ENCODE measurements around the gene GPAM. TPM values are rescaled to one million over a fixed set of nuclear protein-coding genes. Genes with fewer than 3 reads are reported as not detected.

The GPAM gene
- total and polyA plus RNA-seq, 4 donors: 35.5 to 214 (median 147) TPM

GRCh38 chr10:112227331-112227987 lies 43.9 kb upstream of the GPAM start:
- Histone ChIP-seq H3K9ac (ENCODE audit: low read depth in 1 of 2, low read length in 2 of 2) (peak overlapping the region; percentile 87 to 97), H3K36me3 (ENCODE audit: control insufficient read depth in 4 of 4, insufficient read depth in 3 of 4, low read depth in 1 of 4, low read length in 3 of 4) (no peaks in the 10 kb centered on the region), H3K27me3 (ENCODE audit: control insufficient read depth in 4 of 4, insufficient read depth in 4 of 4, low read length in 3 of 4) (no peaks in the 10 kb centered on the region), H3K9me3 (ENCODE audit: control insufficient read depth in 4 of 4, low read length in 3 of 4) (no peaks in the 10 kb centered on the region), H3K27ac (ENCODE audit: low read depth in 1 of 2, low read length in 2 of 2) (peak overlapping the region; percentile 81 to 83), H3K4me1 (ENCODE audit: control insufficient read depth in 4 of 4, insufficient read depth in 4 of 4, low read length in 3 of 4) (peaks cover 9 to 59% (median 31%) of the 10 kb centered on the region in 4 donors), H3K4me3 (ENCODE audit: low read depth in 1 of 3, low read length in 3 of 3) (peak overlapping the region; percentile 52 to 59 (median 57))
- 28% methylated on average over 6 of the region's 6 CpGs for WGBS
- peak; percentile 58 for DNase-seq (ENCODE audit: low spot score)
- TF ChIP-seq CTCF (IDR thresholded peaks at IDR 0.05; ENCODE audit: low read depth, low read length, missing input control): no peak
- peak; percentile 62 for TF ChIP-seq TAF1 (conservative IDR thresholded peaks at IDR 0.05)
- TF ChIP-seq, protein P1, sequence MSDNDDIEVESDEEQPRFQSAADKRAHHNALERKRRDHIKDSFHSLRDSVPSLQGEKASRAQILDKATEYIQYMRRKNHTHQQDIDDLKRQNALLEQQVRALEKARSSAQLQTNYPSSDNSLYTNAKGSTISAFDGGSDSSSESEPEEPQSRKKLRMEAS (IDR thresholded peaks at IDR 0.05): peak; percentile 94
- peak; percentile 74 for TF ChIP-seq FOXA2 (IDR thresholded peaks at IDR 0.05)
- TF ChIP-seq, protein P2, sequence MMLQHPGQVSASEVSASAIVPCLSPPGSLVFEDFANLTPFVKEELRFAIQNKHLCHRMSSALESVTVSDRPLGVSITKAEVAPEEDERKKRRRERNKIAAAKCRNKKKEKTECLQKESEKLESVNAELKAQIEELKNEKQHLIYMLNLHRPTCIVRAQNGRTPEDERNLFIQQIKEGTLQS (IDR thresholded peaks at IDR 0.05): peak; percentile 80
- peak; percentile 58 to 70 for TF ChIP-seq RAD21 (IDR thresholded peaks at IDR 0.05)
- peak; percentile 99 for TF ChIP-seq SP1 (IDR thresholded peaks at IDR 0.05)
- TF ChIP-seq YY1 (IDR thresholded peaks at IDR 0.05): peak; percentile 87
- peak; percentile 16 for TF ChIP-seq FOXA1 (IDR thresholded peaks at IDR 0.05)
- peak; percentile 85 to 86 for TF ChIP-seq JUND (IDR thresholded peaks at IDR 0.05)
- TF ChIP-seq HNF4A (conservative IDR thresholded peaks at IDR 0.05): peak; percentile 95 to 97
- TF ChIP-seq HNF4G (IDR thresholded peaks at IDR 0.05): peak; percentile 79
- peak; percentile 94 for TF ChIP-seq ZBTB33 (IDR thresholded peaks at IDR 0.05)
- peak; percentile 96 to 98 for TF ChIP-seq RXRA (IDR thresholded peaks at IDR 0.05)
- peak; percentile 27 for TF ChIP-seq REST (IDR thresholded peaks at IDR 0.05)
- TF ChIP-seq NR2F2 (IDR thresholded peaks at IDR 0.05): peak; percentile 67
- peak in 1 of 2 donors; percentile 90 for TF ChIP-seq EGR1 (IDR thresholded peaks at IDR 0.05; ENCODE audit: low read depth in 2 of 2)
- TF ChIP-seq GABPA (IDR thresholded peaks at IDR 0.05 in 1 of 2, conservative IDR thresholded peaks at IDR 0.05 in 1 of 2): no peak

Data from liver (tissue), 9 donors.